HEK293 (cell line): Measurements from ENCODE around the gene GTPBP1.

Source experiments
- EGR2 ChIP-seq: fragments of 450-650 bp; formaldehyde crosslinking; IDR thresholded peaks from 2 replicates; pipeline ENCODE4 v1.5.1; 2016; ENCODE audit warnings: low read depth, missing biosample characterization, missing genetic modification characterization
- GLIS2 ChIP-seq: fragments of 450-650 bp; formaldehyde crosslinking; IDR thresholded peaks from 2 replicates; pipeline ENCODE4 v1.5.1; 2016; ENCODE audit warnings: missing biosample characterization, missing genetic modification characterization
- IKZF3 ChIP-seq: fragments of 450-650 bp; IDR thresholded peaks from 2 replicates; pipeline ENCODE4 v1.5.0; 2018; ENCODE audit warnings: missing biosample characterization, mild to moderate bottlenecking, missing genetic modification characterization, moderate library complexity
- KLF1 ChIP-seq: fragments of 450-650 bp; formaldehyde crosslinking; IDR thresholded peaks from 2 replicates; pipeline ENCODE4 v1.5.1; 2016; ENCODE audit warnings: missing biosample characterization, missing genetic modification characterization
- KLF16 ChIP-seq: fragments of 450-650 bp; formaldehyde crosslinking; IDR thresholded peaks from 2 replicates; pipeline ENCODE4 v1.5.1; 2017; ENCODE audit warnings: missing biosample characterization, missing genetic modification characterization
- OSR2 ChIP-seq: fragments of 450-650 bp; formaldehyde crosslinking; IDR thresholded peaks from 2 replicates; pipeline ENCODE4 v1.5.1; 2016; ENCODE audit warnings: missing biosample characterization, missing genetic modification characterization
- SP7 ChIP-seq: fragments of 450-650 bp; formaldehyde crosslinking; IDR thresholded peaks from 2 replicates; pipeline ENCODE4 v1.5.1; 2016; ENCODE audit warnings: missing biosample characterization, missing genetic modification characterization
- YY1 ChIP-seq: fragments of 450-650 bp; formaldehyde crosslinking; IDR thresholded peaks from 2 replicates; pipeline ENCODE4 v1.5.1; 2018; ENCODE audit warnings: missing biosample characterization, missing genetic modification characterization
- ZBTB20 ChIP-seq: fragments of 450-650 bp; formaldehyde crosslinking; IDR thresholded peaks from 2 replicates; pipeline ENCODE4 v1.5.1; 2016; ENCODE audit warnings: missing biosample characterization, missing genetic modification characterization
- ZBTB8A ChIP-seq: fragments of 450-650 bp; formaldehyde crosslinking; IDR thresholded peaks from 2 replicates; pipeline ENCODE4 v1.5.1; 2016; ENCODE audit warnings: missing biosample characterization, missing genetic modification characterization
- ZEB2 ChIP-seq: fragments of 450-650 bp; formaldehyde crosslinking; IDR thresholded peaks from 2 replicates; pipeline ENCODE4 v1.5.1; 2016; ENCODE audit warnings: missing biosample characterization, missing genetic modification characterization
- ZFHX2 ChIP-seq: fragments of 450-650 bp; formaldehyde crosslinking; conservative IDR thresholded peaks from 2 replicates; pipeline ENCODE4 v1.5.1; 2016; ENCODE audit warnings: missing biosample characterization, missing genetic modification characterization
- ZFP37 ChIP-seq: fragments of 450-650 bp; formaldehyde crosslinking; IDR thresholded peaks from 2 replicates; pipeline ENCODE4 v1.5.1; 2016; ENCODE audit warnings: missing biosample characterization, missing genetic modification characterization
- ZFP69B ChIP-seq: fragments of 450-650 bp; formaldehyde crosslinking; IDR thresholded peaks from 2 replicates; pipeline ENCODE4 v1.5.1; 2016; ENCODE audit warnings: missing biosample characterization, missing genetic modification characterization
- ZNF138 ChIP-seq: fragments of 450-650 bp; formaldehyde crosslinking; IDR thresholded peaks from 2 replicates; pipeline ENCODE4 v1.5.1; 2016; ENCODE audit warnings: missing biosample characterization, missing genetic modification characterization, borderline replicate concordance
- ZNF19 ChIP-seq: fragments of 450-650 bp; formaldehyde crosslinking; IDR thresholded peaks from 2 replicates; pipeline ENCODE4; 2016; ENCODE audit warnings: missing biosample characterization, missing genetic modification characterization, low read depth
- ZNF335 ChIP-seq: fragments of 450-650 bp; formaldehyde crosslinking; conservative IDR thresholded peaks from 2 replicates; pipeline ENCODE4 v1.5.1; 2016; ENCODE audit warnings: missing biosample characterization, missing genetic modification characterization
- ZNF341 ChIP-seq: fragments of 450-650 bp; formaldehyde crosslinking; IDR thresholded peaks from 2 replicates; pipeline ENCODE4; 2016; ENCODE audit warnings: low read depth, missing biosample characterization, missing genetic modification characterization
- ZNF501 ChIP-seq: fragments of 450-650 bp; formaldehyde crosslinking; IDR thresholded peaks from 2 replicates; pipeline ENCODE4 v1.5.1; 2016; ENCODE audit warnings: missing biosample characterization, missing genetic modification characterization
- ZNF529 ChIP-seq: fragments of 450-650 bp; formaldehyde crosslinking; IDR thresholded peaks from 2 replicates; pipeline ENCODE4 v1.5.1; 2017; ENCODE audit warnings: missing genetic modification characterization, missing biosample characterization; ENCODE audit not compliant: insufficient replicate concordance
- ZNF76 ChIP-seq: fragments of 450-650 bp; formaldehyde crosslinking; IDR thresholded peaks from 2 replicates; pipeline ENCODE4; 2016; ENCODE audit warnings: low read depth, missing biosample characterization, missing genetic modification characterization, borderline replicate concordance
- ZNF830 ChIP-seq: fragments of 450-650 bp; IDR thresholded peaks from 2 replicates; pipeline ENCODE4 v1.5.0; 2018; ENCODE audit warnings: missing biosample characterization, missing genetic modification characterization, low read depth, mild to moderate bottlenecking, moderate library complexity
- TF ChIP-seq, protein P1 (sequence below): fragments of 450-650 bp; formaldehyde crosslinking; IDR thresholded peaks from 2 replicates; pipeline ENCODE4 v1.5.1; 2016; ENCODE audit warnings: missing biosample characterization, missing genetic modification characterization
- TF ChIP-seq, protein P2 (sequence below): fragments of 450-650 bp; formaldehyde crosslinking; IDR thresholded peaks from 2 replicates; pipeline ENCODE4 v1.5.1; 2016; ENCODE audit warnings: missing biosample characterization, missing genetic modification characterization
- TF ChIP-seq, protein P3 (sequence below): sonication (generic); formaldehyde crosslinking; IDR thresholded peaks from 2 replicates; pipeline ENCODE4 v1.8.1; 2022; ENCODE audit warnings: mild to moderate bottlenecking, moderate library complexity, missing genetic modification reagents
- TF ChIP-seq, protein P4 (sequence below): fragments of 450-650 bp; formaldehyde crosslinking; IDR thresholded peaks from 2 replicates; pipeline ENCODE4 v1.5.1; 2016; ENCODE audit warnings: missing biosample characterization, missing genetic modification characterization

The GTPBP1 gene

DNA sequence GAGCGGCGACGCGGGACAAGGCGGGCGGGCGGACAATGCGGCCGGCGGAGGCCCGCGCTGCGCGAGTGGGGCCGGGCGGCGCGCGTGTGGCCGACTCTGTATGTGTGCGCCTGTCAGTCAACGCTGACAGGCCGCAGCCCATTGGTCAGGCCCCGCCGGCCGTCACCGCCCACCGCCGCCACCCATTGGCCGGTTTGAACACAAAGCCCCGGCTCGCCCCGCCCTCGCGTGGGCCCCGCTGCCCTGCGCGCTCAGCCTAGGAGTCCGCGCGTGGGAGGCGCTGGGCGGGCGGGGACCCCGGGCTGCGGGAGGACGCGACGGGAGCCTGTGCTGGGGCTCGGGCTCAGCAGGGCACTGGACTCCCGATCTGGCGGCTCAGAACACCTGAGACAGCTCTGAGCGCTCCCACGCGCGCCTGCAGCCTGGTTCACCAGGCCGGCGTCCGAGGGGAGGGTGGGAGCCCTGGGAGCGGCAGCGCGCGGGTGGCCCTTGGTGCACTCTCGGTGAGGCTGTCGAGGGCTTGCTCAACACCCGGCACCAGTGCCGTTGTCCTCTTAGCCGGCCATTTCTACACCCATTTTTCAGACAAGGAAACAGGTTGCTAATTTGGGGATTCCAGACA lies 50.3 kb downstream of the GTPBP1 start, which contains the start of gene SUN2 (continued):
- peak; percentile 35; the same call in 1 of the 2 replicates for TF ChIP-seq ZNF76
- TF ChIP-seq KLF1 (tag by site-specific recombination), result 0 out of 2 replicates have a peak, but pooled peaks have one; percentile 46
- TF ChIP-seq, protein P1, sequence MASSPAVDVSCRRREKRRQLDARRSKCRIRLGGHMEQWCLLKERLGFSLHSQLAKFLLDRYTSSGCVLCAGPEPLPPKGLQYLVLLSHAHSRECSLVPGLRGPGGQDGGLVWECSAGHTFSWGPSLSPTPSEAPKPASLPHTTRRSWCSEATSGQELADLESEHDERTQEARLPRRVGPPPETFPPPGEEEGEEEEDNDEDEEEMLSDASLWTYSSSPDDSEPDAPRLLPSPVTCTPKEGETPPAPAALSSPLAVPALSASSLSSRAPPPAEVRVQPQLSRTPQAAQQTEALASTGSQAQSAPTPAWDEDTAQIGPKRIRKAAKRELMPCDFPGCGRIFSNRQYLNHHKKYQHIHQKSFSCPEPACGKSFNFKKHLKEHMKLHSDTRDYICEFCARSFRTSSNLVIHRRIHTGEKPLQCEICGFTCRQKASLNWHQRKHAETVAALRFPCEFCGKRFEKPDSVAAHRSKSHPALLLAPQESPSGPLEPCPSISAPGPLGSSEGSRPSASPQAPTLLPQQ (tag by site-specific recombination), result peak; percentile 99
- TF ChIP-seq ZNF830 (tag by site-specific recombination), result no peak
- TF ChIP-seq, protein P2, sequence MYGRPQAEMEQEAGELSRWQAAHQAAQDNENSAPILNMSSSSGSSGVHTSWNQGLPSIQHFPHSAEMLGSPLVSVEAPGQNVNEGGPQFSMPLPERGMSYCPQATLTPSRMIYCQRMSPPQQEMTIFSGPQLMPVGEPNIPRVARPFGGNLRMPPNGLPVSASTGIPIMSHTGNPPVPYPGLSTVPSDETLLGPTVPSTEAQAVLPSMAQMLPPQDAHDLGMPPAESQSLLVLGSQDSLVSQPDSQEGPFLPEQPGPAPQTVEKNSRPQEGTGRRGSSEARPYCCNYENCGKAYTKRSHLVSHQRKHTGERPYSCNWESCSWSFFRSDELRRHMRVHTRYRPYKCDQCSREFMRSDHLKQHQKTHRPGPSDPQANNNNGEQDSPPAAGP (tag by site-specific recombination), result 0 out of 2 replicates have a peak, but pooled peaks have one; percentile 44
- no peak for TF ChIP-seq ZNF19 (tag by site-specific recombination)
- TF ChIP-seq ZNF501 (tag by site-specific recombination), result no peak
- no peak for TF ChIP-seq ZNF138
- peak; percentile 54; the same call in 1 of the 2 replicates for TF ChIP-seq YY1 (tag by site-specific recombination)
- peak; percentile 97 for TF ChIP-seq ZFHX2 (tag by site-specific recombination)
- 0 out of 2 replicates have a peak, but pooled peaks have one; percentile 25 for TF ChIP-seq ZEB2 (tag by site-specific recombination)
- 0 out of 2 replicates have a peak, but pooled peaks have one; percentile 9 for TF ChIP-seq OSR2 (tag by site-specific recombination)
- no peak for TF ChIP-seq IKZF3
- TF ChIP-seq ZFP69B (tag by site-specific recombination), result peak; percentile 98
- TF ChIP-seq ZFP37 (tag by site-specific recombination), result no peak
- peak; percentile 56; the same call in 1 of the 2 replicates for TF ChIP-seq KLF16 (tag by site-specific recombination)
- no peak for TF ChIP-seq ZNF529 (tag by site-specific recombination)
- TF ChIP-seq ZNF335 (tag by site-specific recombination), result peak; percentile 90
- peak; percentile 81 for TF ChIP-seq EGR2 (tag by site-specific recombination)
- TF ChIP-seq ZBTB8A (tag by site-specific recombination), result peak; percentile 98
- peak; percentile 60 for TF ChIP-seq SP7 (tag by site-specific recombination)
- TF ChIP-seq ZNF341 (tag by site-specific recombination), result peak; percentile 32; the same call in 1 of the 2 replicates
- TF ChIP-seq, protein P3, sequence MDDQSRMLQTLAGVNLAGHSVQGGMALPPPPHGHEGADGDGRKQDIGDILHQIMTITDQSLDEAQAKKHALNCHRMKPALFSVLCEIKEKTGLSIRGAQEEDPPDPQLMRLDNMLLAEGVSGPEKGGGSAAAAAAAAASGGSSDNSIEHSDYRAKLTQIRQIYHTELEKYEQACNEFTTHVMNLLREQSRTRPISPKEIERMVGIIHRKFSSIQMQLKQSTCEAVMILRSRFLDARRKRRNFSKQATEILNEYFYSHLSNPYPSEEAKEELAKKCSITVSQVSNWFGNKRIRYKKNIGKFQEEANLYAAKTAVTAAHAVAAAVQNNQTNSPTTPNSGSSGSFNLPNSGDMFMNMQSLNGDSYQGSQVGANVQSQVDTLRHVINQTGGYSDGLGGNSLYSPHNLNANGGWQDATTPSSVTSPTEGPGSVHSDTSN (CRISPR knock-in tag), result peak; percentile 99
- TF ChIP-seq GLIS2, result peak; percentile 74; the same call in 1 of the 2 replicates
- peak; percentile 14; the same call in 1 of the 2 replicates for TF ChIP-seq ZBTB20 (tag by site-specific recombination)
- TF ChIP-seq, protein P4, sequence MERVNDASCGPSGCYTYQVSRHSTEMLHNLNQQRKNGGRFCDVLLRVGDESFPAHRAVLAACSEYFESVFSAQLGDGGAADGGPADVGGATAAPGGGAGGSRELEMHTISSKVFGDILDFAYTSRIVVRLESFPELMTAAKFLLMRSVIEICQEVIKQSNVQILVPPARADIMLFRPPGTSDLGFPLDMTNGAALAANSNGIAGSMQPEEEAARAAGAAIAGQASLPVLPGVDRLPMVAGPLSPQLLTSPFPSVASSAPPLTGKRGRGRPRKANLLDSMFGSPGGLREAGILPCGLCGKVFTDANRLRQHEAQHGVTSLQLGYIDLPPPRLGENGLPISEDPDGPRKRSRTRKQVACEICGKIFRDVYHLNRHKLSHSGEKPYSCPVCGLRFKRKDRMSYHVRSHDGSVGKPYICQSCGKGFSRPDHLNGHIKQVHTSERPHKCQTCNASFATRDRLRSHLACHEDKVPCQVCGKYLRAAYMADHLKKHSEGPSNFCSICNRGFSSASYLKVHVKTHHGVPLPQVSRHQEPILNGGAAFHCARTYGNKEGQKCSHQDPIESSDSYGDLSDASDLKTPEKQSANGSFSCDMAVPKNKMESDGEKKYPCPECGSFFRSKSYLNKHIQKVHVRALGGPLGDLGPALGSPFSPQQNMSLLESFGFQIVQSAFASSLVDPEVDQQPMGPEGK (tag by site-specific recombination), result no peak; the same call in 1 of the 2 replicates
- TF ChIP-seq, all 188 proteins: peak for 28
